ENCODE results near the gene KAT6B.
"Not testable (repeated sequence)": the region's sequence is repeated elsewhere in the genome, so short reads cannot be mapped to it uniquely, and the experiment has no call there.

The KAT6B gene

GRCh38 chr10:74787457-74787856 is 38.9 kb upstream of the KAT6B start:
- Histone ChIP-seq H3K36me3 (ENCODE audit: control insufficient read depth in 2 of 2, insufficient read depth in 1 of 2, low read length in 2 of 2) (no peaks in the 10 kb centered on the region), H3K27ac (ENCODE audit: extremely low read depth, low read depth, low read length) (no peak overlapping the region), H3K9me3 (ENCODE audit: control insufficient read depth, insufficient read depth, low read depth, low read length) (no peaks in the 10 kb centered on the region), H3K4me3 (ENCODE audit: low read depth, low read length) (no peak overlapping the region), H3K4me1 (ENCODE audit: control insufficient read depth, insufficient read depth, low read length) (no peaks in the 10 kb centered on the region)
- POLR2A ChIA-PET, result no interaction called here
- CTCF ChIA-PET, result no interaction called here
- TF ChIP-seq ZNF341 (tag by site-specific recombination; IDR thresholded peaks at IDR 0.05; ENCODE audit: low read depth) (no peak), ZNF335 (tag by site-specific recombination; conservative IDR thresholded peaks at IDR 0.05) (no peak), ZNF350 (tag by site-specific recombination; IDR thresholded peaks at IDR 0.05) (no peak), GLI4 (tag by site-specific recombination; IDR thresholded peaks at IDR 0.05) (no peak), ZNF585B (tag by site-specific recombination; IDR thresholded peaks at IDR 0.05) (peak; percentile 69), PRDM2 (tag by site-specific recombination; IDR thresholded peaks at IDR 0.05; ENCODE audit: borderline replicate concordance) (no peak), ZNF518A (tag by site-specific recombination; conservative IDR thresholded peaks at IDR 0.05; ENCODE audit: low read depth) (no peak), ZNF433 (tag by site-specific recombination; IDR thresholded peaks at IDR 0.05; ENCODE audit: low read depth) (no peak), KLF8 (tag by site-specific recombination; IDR thresholded peaks at IDR 0.05) (no peak), PRDM1 (tag by site-specific recombination; IDR thresholded peaks at IDR 0.05) (peak; percentile 45; the same call in 1 of the 2 replicates), ZNF629 (tag by site-specific recombination; IDR thresholded peaks at IDR 0.05) (no peak), ZNF777 (tag by site-specific recombination; IDR thresholded peaks at IDR 0.05; ENCODE audit: borderline replicate concordance) (no peak), ZNF140 (tag by site-specific recombination; IDR thresholded peaks at IDR 0.05) (no peak), KLF16 (tag by site-specific recombination; IDR thresholded peaks at IDR 0.05) (no peak), ZNF214 (tag by site-specific recombination; IDR thresholded peaks at IDR 0.05; ENCODE audit: borderline replicate concordance) (no peak), REPIN1 (tag by site-specific recombination; IDR thresholded peaks at IDR 0.05; ENCODE audit: low read depth) (no peak), ZNF133 (tag by site-specific recombination; IDR thresholded peaks at IDR 0.05) (no peak)

- H3K36me3 ChIP-seq (ENCODE audit: control insufficient read depth in 2 of 2, insufficient read depth in 1 of 2, low read length in 2 of 2); H3K9me3 ChIP-seq (ENCODE audit: control insufficient read depth, insufficient read depth, low read depth, low read length); H3K4me1 ChIP-seq (ENCODE audit: control insufficient read depth, insufficient read depth, low read length); POLR2A ChIA-PET; H3K27ac ChIP-seq (ENCODE audit: extremely low read depth, low read depth, low read length); H3K4me3 ChIP-seq (ENCODE audit: low read depth, low read length): not testable (repeated sequence)
- CTCF ChIA-PET, result interaction anchor here (0.6 kb wide), 1 partner anchor 856 kb away, joined by 3 read pairs; no protein-coding TSS in a partner anchor
Observed at GRCh38 chr10:74791979-74792378, 34.4 kb upstream of the KAT6B start.

All from HEK293 (cell line).